ENCODE data around the gene EFNA2.

The EFNA2 gene

DNA sequence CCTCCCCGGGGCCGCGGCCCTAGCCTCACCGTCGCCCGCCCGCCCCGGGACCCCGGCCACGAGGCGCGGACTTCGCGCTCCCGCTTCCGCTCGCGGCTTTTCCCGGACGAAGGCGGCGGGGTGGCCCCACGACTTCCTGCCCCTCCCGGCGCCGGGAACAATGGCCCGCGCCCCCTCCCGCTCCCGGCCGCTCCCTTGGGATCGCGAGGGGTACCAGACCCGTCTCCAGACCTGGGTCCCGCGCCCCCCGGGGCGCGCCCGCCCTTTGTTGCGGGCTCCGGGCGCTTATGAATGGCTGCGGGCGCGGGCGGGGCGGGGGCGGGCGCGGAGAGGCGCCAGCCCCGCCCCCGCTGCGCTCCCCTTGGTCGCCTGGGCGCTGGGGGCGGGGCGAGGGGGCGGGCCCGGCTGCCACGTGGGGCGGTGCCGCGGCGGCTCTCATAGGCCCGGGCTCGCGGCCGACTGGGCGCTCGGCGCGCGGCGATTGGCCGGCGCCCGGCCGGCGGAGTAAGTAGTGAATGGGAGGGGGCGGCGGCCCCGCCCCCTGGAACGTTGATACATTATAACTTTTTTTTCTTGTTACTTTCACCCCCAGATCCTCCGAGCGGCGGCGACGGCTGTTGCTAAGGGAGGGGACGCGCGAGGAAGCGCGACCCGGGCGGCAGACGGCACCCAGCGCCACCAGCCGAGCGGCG, 36.2 kb upstream of the EFNA2 start:
- DNase-seq = peak; percentile 97

DNA sequence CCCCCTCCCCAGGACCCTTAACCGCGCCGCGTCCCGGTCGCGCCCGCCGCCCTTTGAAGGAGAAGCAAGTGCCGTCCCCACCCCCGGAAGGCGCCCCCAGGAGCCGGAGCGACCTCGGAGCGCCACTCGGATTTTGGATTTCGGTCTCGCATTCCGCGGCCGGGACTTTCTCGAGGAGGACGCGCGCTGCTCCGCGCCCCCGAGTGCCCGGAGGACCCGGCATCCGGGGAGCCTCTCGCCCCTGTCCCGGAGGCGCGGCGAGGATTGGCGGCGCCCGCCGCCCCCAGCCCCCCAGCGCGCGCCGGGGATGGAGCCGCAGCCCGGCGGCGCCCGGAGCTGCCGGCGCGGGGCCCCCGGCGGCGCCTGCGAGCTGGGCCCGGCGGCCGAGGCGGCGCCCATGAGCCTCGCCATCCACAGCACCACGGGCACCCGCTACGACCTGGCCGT, 35.7 kb upstream of the EFNA2 start:
- no peak for DNase-seq

DNA sequence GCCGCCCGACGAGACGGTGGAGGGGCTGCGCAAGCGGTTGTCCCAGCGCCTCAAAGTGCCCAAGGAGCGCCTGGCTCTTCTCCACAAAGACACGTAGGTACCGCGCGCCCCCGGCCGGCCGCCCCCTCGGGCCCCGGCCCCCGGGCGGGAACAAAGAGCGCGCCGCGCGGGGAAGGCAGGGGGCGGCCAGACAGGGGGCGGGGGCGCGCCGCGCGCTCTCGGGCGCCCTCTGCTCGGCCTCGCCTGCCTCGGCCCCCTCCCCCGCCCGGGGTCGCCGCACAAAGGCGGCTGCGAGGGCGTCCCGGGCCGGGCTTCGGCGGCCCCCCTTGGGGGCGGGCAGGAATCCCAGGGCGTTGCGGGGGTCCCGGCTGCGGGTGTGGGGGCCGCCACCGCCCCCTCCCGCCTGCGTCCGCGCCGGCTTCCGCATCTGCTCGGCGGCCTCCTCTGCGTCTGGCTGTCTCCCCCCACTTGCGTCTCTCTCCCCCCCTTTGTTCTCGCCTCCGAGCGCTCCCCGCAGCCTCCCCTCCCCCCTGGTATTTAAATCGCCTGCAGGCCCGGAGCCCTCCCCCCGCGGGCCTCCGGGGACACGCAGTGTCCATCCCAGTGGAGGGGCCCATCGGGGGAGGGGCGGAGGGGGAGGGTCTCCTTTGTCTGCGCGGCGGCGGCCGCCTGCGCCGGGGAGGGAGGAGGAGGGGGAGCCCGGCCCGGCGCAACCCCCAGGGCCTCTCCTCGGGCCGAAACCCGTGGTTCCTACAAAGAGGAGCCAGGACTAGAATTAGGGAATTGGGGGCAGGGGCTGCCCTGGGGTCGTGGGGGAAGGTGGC, 35.0 kb upstream of the EFNA2 start:
- peak; percentile 77 for DNase-seq

DNA sequence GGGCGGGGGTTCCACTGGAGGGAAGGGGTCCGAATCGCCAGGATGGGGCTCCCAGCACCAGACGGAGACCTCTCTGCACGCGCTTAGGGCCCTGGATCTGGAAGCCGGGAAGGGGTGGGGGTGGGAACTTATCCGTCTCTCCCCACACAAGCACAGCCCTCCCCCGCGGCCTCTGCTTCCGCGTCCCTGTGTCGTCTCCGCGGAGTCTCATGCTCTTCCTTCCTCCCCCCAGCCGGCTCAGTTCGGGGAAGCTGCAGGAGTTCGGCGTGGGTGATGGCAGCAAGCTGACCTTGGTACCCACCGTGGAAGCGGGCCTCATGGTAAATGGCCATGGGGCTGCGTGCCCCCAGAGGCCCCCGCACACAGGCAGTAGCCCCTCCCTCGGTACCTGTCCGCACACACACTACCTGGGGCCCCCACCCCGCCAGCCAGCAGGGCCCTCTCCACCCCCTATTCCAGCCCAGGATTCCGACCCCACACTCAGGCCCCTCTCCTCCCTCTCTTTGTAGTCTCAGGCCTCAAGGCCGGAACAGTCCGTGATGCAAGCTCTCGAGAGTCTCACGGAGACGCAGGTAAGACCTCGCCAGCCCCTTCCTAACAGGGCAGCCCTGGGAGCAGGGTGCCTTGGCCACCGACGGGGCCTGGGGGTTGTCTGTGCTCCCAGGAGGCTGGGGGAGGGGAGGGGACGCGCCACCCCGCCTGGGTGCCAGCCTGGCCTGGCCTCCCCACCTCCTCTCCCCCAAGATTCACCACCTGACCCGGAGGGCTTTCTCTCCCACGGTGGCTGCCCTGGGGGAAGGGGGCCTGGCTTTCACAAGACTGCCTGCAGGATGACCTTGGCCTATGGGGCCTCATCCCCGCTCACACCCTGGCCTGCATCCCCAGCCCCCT, 34.1 kb upstream of the EFNA2 start:
- DNase-seq = peak; percentile 81

DNA sequence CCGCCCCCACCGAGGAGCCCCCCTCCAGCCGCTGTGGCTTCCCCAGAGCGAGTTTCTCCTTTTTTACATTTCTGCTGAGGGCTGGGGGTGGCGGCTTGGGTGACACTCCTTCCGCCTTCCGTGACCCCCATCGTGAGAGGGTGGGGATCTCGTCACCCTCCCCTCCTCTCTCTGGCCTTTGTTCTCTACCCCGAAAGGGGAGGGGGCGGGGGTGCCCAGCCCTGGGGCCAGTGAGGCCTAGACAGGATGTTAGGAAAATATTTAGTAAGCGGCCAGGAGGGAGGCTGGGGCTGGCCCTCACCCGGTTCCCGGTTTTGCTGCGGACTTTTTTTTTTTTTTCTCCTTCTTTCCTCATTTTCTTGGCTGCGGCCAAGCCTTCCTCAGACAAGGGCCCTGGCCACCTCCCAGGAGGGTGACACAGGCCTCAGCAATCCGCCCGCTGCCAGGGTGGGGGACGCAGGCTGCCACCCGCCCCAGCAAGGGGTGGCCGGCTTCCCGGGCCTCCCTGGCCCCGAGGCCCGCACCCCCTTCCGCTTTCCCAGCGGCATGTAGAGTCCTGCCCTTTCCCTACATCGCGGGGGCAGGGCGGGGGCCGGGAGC, 33.4 kb upstream of the EFNA2 start:
- peak; percentile 89 for DNase-seq

DNA sequence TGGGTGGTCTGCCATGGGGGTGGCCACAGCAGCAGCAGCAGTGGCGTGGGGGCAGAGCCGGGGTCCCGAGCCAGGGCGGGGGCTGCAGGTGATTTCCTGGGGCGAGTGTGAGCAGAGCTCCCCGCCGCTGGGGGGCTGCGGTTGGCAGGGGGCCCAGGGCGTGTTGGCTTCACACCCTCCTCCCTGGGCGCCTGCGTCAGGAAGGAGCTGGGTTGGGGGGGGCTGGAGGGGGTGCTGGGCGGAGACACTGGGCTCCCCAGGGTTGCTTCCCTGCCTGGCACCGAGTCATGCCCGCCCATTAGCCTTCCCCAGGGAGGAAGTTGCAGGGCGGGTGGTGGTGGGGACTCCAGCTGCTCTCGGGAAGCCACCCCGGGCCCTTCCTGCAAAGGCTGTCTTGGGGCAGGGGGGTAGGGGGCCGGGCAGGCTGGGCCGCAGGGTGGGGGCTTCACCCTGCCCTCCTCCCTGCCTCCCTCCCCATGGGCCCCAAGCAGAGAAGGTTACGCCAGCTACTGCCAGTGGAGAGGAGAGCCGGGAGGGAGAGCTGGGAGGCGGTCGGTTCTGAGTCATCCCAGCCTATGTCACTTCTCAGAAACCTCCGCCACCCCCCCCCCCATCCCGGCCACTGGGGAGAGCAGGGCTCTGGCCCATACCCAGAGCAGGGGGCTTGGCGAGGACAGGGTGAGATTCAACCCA, 32.7 kb upstream of the EFNA2 start:
- DNase-seq = peak; percentile 90

DNA sequence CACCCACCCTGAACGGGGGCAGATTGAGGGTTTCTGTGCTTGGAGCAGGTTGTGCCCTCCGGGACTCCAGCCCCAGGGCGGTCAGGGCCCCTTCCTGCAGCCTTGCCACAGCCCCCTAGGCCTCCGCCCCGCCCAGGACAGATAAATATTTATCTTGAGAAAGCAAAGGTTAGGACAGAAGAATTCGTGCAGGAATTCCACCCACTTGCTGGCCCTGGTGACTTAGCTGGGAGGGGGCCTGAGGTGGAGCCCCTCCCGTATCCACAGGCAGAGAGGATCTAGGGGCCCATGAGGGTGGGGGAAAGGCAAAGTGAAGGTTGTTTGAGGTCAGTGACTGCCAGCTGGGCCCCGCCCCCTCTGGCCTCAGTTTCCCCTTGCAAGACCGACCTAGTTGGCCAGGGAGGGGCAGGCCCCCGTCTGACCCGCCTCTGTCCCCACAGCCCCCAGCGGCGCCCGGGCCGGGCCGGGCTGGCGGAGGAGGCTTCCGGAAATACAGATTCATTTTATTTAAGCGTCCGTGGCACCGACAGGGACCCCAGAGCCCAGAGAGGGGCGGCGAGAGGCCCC, 32.1 kb upstream of the EFNA2 start:
- DNase-seq = no peak

DNA sequence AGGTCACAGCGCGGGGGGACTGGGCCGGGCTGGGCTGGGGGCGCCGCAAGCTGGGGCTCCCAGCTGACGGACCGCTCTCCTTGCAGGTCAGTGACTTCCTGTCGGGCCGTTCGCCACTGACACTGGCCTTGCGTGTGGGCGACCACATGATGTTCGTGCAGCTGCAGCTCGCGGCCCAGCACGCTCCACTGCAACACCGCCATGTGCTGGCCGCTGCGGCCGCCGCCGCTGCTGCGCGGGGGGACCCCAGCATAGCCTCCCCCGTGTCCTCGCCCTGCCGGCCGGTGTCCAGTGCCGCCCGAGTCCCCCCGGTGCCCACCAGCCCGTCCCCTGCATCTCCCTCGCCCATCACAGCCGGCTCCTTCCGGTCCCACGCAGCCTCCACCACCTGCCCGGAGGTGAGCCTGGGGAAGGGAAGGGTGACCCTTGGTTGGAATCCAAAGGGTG, 31.6 kb upstream of the EFNA2 start:
- no peak for DNase-seq

DNA sequence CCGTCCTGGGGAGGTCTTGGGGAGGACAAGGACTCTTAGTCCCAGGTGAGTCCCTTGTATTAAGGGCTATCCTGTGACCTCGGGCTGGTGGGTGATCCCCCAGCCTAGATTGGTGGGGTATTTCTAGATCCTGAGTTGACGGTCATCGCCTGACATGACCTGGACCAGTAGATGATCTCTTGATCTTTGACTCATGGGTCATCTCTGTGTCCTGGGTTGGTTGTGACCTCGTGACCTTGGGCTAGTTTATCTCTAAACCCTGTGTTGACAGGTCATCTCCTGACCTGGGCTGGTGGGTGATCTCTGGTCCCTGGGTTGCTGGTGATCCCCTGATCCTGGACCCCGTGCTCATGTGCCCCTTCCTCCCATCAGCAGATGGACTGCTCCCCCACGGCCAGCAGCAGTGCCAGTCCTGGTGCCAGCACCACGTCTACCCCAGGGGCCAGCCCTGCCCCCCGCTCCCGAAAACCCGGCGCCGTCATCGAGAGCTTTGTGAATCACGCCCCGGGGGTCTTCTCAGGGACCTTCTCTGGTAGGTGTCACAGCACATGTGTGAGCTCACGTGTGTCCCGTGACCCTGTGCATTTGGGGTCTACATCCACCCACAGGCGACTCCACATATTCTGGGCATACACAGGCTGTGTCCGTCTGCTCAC, 31.0 kb upstream of the EFNA2 start:
- no peak for DNase-seq

DNA sequence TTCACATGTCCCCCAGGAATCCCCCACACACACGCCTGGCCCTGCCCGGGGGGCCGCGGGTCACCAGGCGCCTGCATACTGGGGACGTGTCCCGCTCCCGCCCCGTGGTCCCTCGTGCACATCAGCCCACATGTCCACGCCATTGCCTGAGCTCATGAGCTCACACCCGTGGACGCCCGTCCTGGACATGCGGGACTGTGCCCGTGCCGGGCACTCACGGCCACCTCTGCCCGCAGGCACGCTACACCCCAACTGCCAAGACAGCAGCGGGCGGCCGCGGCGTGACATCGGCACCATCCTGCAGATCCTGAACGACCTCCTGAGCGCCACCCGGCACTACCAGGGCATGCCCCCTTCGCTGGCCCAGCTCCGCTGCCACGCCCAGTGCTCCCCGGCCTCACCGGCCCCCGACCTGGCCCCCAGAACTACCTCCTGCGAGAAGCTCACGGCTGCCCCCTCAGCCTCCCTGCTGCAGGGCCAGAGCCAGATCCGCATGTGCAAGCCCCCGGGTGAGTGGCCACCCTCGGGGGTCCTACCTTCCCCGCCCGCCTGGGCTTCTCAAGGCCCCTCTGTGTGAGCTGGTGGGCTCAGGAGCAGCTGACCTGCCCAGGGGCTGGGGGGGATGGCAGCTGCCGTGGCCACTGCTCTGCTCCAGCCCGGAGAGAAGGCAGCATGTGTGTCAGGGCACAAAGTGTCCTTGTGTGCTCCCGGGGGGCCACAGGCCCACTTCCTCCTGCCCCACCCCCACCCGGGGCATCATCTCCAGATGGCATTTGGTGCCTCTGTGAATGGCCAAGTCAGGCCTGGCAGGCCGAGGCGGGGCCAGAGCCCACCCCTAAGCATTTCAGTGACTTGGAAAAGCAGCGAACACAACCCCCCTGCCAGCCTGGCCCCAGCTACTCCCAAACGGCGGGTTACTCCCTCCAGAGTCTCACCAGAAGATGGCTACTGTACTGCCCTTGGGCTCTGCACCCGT, 30.2 kb upstream of the EFNA2 start:
- DNase-seq = no peak

DNA sequence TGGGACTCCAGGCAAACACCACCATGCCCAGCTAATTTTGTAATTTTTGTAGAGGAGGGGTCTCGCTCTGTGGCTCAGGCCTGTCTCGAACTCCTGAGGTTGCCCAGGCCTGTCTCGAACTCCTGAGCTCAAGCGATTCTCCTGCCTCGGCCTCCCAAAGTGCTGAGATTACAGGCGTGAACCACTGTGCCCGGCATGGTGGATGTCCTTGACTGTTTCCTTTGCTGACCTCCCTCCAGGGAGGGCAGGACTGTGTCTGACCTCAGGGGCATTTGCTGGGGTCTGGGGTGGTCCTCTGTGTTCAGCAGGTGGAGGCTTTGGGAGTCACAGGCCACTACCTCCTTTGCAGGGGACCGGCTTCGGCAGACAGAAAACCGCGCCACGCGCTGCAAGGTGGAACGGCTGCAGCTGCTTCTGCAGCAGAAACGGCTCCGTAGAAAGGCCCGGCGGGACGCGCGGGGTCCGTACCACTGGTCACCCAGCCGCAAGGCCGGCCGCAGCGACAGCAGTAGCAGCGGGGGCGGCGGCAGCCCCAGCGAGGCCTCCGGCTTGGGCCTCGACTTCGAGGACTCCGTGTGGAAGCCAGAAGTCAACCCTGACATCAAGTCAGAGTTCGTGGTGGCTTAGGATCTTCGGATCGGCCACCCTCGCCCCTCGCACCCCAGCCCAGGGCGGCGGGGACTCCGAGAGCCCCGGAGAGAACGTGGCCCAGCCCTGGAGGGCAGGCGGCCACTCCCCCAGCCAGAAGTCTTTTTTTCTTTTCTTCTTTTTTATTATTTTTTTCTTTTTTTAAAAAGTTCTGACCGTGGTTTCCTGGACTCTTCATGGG, 28.8 kb upstream of the EFNA2 start:
- no peak for DNase-seq

DNA sequence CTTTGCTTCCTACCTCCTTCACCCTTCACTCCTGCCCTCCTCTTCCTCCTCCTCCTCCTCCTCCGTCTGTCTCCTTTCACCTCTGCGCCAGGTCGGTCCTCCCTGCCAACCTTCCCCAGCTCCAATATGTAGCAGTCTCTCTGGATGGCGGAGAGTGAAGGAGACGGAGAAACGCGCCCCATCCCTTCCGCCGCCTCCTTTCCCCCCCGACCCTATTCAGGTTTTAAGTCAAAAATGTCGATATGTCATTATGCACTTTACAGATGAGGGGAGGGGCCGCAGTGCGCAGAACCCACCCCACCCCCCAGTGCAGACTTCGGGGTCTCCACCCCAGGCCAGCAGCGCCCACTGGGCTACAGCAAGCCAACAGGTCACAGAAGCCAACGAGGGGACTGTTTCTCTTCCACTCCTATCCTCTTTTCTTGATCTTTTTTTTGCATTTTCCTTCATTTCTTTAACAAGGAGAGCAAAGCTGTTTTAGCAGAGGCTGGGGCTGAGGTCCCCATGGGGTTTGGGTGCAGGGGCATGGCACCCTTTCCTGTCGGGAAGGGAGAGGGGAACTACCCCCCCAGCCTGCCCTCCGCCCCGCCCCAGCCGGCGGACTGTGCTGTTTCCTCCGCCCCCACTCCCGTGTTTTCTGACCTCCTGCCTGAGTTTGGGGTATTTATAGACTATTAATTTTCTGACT, 28.1 kb upstream of the EFNA2 start:
- DNase-seq = no peak

DNA sequence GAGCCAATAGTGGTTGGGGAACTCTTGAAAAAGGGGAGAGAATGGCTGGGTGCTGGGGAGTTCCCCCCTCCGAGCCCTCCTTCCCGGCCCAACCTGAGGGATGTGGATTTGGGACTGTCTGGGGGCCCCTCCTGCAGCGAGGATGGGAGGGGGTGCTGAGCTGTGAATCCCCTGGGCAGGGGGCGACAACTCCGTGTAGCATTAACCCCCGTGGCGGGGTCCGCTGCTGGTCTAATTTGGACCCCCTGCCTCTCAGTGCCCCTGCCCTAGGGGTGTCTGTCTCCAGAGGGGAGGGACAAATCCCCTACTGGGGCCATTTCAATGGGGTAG, 27.5 kb upstream of the EFNA2 start:
- no peak for DNase-seq

DNA sequence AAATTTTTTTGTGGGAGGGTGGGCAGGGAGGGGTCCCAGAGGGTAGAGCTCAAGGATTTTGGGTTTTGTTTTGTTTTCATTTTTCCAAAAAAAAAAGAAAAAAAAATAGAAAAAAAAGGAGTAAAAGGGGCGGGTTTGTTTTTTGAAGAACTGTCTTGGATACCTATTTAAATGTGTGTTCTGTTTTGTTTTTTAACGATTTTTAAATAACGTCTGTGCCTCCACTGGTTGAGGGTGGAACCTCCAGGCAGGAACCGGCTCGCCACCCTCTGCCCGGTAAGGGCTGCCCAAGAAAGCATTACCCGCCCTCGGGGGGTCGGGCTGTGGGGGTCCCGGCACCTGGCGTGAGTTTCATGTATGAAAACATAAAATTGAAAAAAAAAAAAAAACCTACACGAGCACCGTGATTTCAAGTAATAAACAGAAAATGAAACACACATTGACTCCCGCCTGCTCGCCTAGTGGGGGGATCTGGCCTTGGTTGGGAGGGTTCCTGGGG, 26.9 kb upstream of the EFNA2 start:
- DNase-seq = no peak

DNA sequence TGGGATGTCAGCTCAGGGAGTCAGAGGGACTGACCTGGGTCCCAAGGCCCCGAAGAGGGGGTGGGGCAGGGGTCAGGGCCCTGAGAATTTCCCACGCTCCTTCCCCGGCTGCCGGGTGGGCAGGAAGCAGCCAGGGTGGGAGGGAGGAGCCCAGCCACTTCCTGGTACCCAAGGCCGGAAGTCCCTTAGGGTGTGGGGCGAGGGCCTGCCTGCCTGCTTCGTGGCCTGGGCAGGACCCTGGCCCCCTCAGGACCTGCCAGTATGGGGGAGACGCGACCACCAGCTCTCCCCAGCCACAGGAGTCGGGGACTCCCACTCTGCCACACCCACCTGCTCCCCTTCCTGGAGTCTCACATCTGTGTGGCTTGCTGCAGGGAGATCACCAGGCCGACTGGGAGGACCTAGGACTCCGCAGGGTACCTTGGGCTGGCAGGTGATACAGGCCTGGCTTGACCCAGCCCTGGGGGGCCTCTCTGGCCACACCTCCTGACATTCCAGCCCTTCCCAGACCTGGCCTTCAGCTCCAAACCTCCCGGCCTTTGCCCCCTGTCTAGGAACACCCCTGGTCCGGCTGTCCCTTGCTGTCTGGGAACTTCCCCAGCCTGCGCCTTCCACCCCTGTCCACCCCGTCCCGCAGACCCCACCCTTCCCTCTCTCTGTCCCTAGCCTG, 26.3 kb upstream of the EFNA2 start:
- no peak for DNase-seq

DNA sequence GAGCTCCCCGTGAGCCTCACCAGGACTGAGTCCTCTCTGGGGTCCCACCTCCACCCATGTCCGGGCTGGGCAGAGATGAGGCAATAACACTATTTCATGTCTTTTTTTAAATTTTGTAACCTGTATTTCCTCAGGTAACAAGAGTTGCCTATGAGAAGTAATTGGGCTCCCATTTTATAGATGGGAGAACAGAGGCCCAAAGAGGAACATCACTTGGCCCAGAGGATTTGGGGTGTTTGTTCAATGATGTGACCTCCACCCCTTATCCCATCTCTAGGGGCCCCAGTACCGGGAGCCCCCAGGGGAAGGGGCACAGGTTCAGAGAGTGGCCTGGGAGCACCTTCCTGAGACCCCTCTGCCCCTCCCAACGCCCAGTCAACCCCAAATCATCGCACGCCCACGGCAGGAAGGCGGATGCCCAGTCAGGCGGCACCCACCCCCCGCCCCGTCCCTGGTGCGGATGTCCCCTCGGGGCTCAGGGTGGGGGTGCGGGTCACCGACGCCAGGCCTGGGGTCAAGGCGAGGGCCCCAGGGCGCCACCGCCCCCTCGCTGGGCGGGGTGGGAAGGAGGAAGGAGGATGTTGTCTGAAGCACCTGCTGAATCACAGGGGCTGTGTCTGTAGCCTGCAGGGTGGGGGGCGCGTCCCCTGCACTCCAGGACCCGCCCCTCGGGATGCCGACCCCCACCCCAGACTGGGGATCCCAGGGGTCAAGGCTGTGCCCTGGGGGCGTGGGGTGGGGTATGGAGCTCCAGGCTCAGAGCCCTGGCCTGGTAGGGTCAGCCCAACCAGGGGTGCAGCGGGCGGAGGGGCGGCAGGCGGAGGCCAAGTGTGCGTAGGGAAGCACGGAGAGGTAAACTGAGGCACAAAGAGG, 25.6 kb upstream of the EFNA2 start:
- DNase-seq = no peak

Measured in left hindlimb (tissue), 1 donor.